ENCODE results near the gene GFRA4. TPM values are rescaled to one million over a fixed set of nuclear protein-coding genes. Genes with fewer than 3 reads are reported as not detected.

Gene GFRA4
- total and polyA plus RNA-seq, 2 donors (not counting 1 experiment from before 2014, with no cell fraction given), result not detected

- POLR2A ChIA-PET, result no interaction called here
Observed at GRCh38 chr20:3701061-3701998, 38.1 kb upstream of the GFRA4 start.

GRCh38 chr20:3699037-3699436 is 35.8 kb upstream of the GFRA4 start:
- no peaks in the 10 kb centered on the region for H3K9me3 Mint-ChIP-seq (ENCODE audit: insufficient read depth)
- CTCF ChIA-PET, result no interaction called here
- 96% methylated on average over 15 of the region's 16 CpGs for WGBS (ENCODE audit: insufficient coverage)

More at GRCh38 chr20:3701061-3701998, 38.1 kb upstream of the GFRA4 start:
- Histone ChIP-seq H3K27me3 (replicated peaks in 1 of 4; ENCODE audit: control extremely low read depth in 1 of 4, control insufficient read depth in 3 of 4, insufficient read depth in 4 of 4, low read length in 3 of 4) (no peaks in the 10 kb centered on the region), H4K20me1 (ENCODE audit: control insufficient read depth, insufficient read depth, low read length, poor library complexity, severe bottlenecking) (no peaks in the 10 kb centered on the region), H3K4me2 (replicated peaks; ENCODE audit: low read depth, low read length, poor library complexity, severe bottlenecking) (no peak overlapping the region), H3K27ac (ENCODE audit: low read length in 2 of 2) (no peak overlapping the region), H3K36me3 (replicated peaks in 1 of 2; ENCODE audit: control extremely low read depth in 1 of 2, control insufficient read depth in 1 of 2, extremely low read depth in 1 of 2, insufficient read depth in 2 of 2, low read length in 1 of 2) (no peaks in the 10 kb centered on the region), H3K79me2 (ENCODE audit: control insufficient read depth, insufficient read depth, low read length) (no peaks in the 10 kb centered on the region), H3K4me1 (ENCODE audit: control insufficient read depth in 2 of 2, insufficient read depth in 2 of 2, low read length in 2 of 2) (no peaks in the 10 kb centered on the region), H3K9me3 (ENCODE audit: control extremely low read depth in 1 of 3, control insufficient read depth in 2 of 3, insufficient read depth in 1 of 3, low read length in 2 of 3) (peaks cover 0 to 10% (median 0%) of the 10 kb centered on the region in 3 donors), H3K9ac (ENCODE audit: low read length) (no peak overlapping the region), H3K4me3 (ENCODE audit: control extremely low read depth in 1 of 5, extremely low read depth in 1 of 5, insufficient read depth in 1 of 5, low read depth in 2 of 5, low read length in 4 of 5) (no peak overlapping the region), H2AFZ (ENCODE audit: insufficient read depth, low read depth, low read length, poor library complexity, severe bottlenecking) (no peak overlapping the region)
- intact Hi-C loops (cut with micrococcal nuclease), result no loop called here
- H3K4me1 Mint-ChIP-seq, result no peaks in the 10 kb centered on the region
- H3K4me3 Mint-ChIP-seq, result no peak overlapping the region
- CTCF ChIA-PET, result interaction anchor here (0.7 to 0.9 kb wide), 2 partner anchors 9 to 1592 kb away, joined by 3 read pairs; no protein-coding TSS in a partner anchor
- 83% methylated on average over 11 of the region's 13 CpGs for WGBS (ENCODE audit: insufficient coverage)
- DNase-seq (no peak), ATAC-seq (ENCODE audit: low read depth) (no peak)
- TF ChIP-seq EZH2 (IDR thresholded peaks at IDR 0.05; ENCODE audit: borderline replicate concordance, insufficient read depth, low read depth, low read length, poor library complexity, severe bottlenecking), result no peak
- H3K27me3 Mint-ChIP-seq, result peaks cover 3% of the 10 kb centered on the region
- H3K27ac Mint-ChIP-seq, result no peak overlapping the region
- H3K9me3 Mint-ChIP-seq (ENCODE audit: insufficient read depth), result no peaks in the 10 kb centered on the region

More at GRCh38 chr20:3699037-3699436, 35.8 kb upstream of the GFRA4 start:
- Histone ChIP-seq H3K27me3 (replicated peaks in 1 of 4; ENCODE audit: control extremely low read depth in 1 of 4, control insufficient read depth in 3 of 4, insufficient read depth in 4 of 4, low read length in 3 of 4) (no peaks in the 10 kb centered on the region), H3K4me3 (ENCODE audit: control extremely low read depth in 1 of 5, extremely low read depth in 1 of 5, insufficient read depth in 1 of 5, low read depth in 2 of 5, low read length in 4 of 5) (no peak overlapping the region), H3K36me3 (replicated peaks in 1 of 2; ENCODE audit: control extremely low read depth in 1 of 2, control insufficient read depth in 1 of 2, extremely low read depth in 1 of 2, insufficient read depth in 2 of 2, low read length in 1 of 2) (no peaks in the 10 kb centered on the region), H3K9me3 (ENCODE audit: control extremely low read depth in 1 of 3, control insufficient read depth in 2 of 3, insufficient read depth in 1 of 3, low read length in 2 of 3) (peaks cover 0 to 12% (median 0%) of the 10 kb centered on the region in 3 donors), H3K4me1 (ENCODE audit: control insufficient read depth in 2 of 2, insufficient read depth in 2 of 2, low read length in 2 of 2) (no peaks in the 10 kb centered on the region), H3K79me2 (ENCODE audit: control insufficient read depth, insufficient read depth, low read length) (no peaks in the 10 kb centered on the region), H3K4me2 (replicated peaks; ENCODE audit: low read depth, low read length, poor library complexity, severe bottlenecking) (no peak overlapping the region), H4K20me1 (ENCODE audit: control insufficient read depth, insufficient read depth, low read length, poor library complexity, severe bottlenecking) (no peaks in the 10 kb centered on the region), H2AFZ (ENCODE audit: insufficient read depth, low read depth, low read length, poor library complexity, severe bottlenecking) (no peak overlapping the region), H3K27ac (ENCODE audit: low read length in 2 of 2) (no peak overlapping the region), H3K9ac (ENCODE audit: low read length) (no peak overlapping the region)
- Mint-ChIP-seq H3K4me3 (no peak overlapping the region), H3K27me3 (peaks cover 1% of the 10 kb centered on the region), H3K4me1 (no peaks in the 10 kb centered on the region), H3K27ac (no peak overlapping the region)
- no peak for TF ChIP-seq EZH2 (IDR thresholded peaks at IDR 0.05; ENCODE audit: borderline replicate concordance, insufficient read depth, low read depth, low read length, poor library complexity, severe bottlenecking)
- no peak for TF ChIP-seq CTCF (IDR thresholded peaks at IDR 0.05)
- intact Hi-C loops (cut with micrococcal nuclease), result no loop called here
- ATAC-seq (ENCODE audit: low read depth) (no peak), DNase-seq (no peak)
- POLR2A ChIA-PET, result no interaction called here

Measured in B cell (primary cell).